ENCODE data around the gene GALNT12. TPM values are rescaled to one million over a fixed set of nuclear protein-coding genes. Genes with fewer than 3 reads are reported as not detected.

The GALNT12 gene
- total RNA-seq, 1 donor from 2014 or later, result 4.6 TPM

GRCh38 chr9:98772364-98773155 lies 34.9 kb upstream of the GALNT12 start:
- H3K9me3 Mint-ChIP-seq, result no peaks in the 10 kb centered on the region
- no peaks in the 10 kb centered on the region for H3K27me3 Mint-ChIP-seq (ENCODE audit: low read depth)
- no peak for DNase-seq (ENCODE audit: low read depth, low spot score)
- no peaks in the 10 kb centered on the region for H3K4me1 Mint-ChIP-seq
- no peak overlapping the region for H3K4me3 Mint-ChIP-seq
- TF ChIP-seq CTCF (conservative IDR thresholded peaks at IDR 0.05), result no peak
- H3K36me3 Mint-ChIP-seq (ENCODE audit: low read depth), result peaks cover 17% of the 10 kb centered on the region
- H3K27ac Mint-ChIP-seq (ENCODE audit: unreplicated experiment), result no peak overlapping the region

GRCh38 chr9:98773721-98774120 lies 33.7 kb upstream of the GALNT12 start:
- Mint-ChIP-seq H3K36me3 (ENCODE audit: low read depth) (peaks cover 17% of the 10 kb centered on the region), H3K4me3 (no peak overlapping the region), H3K27ac (ENCODE audit: unreplicated experiment) (no peak overlapping the region), H3K9me3 (no peaks in the 10 kb centered on the region), H3K27me3 (ENCODE audit: low read depth) (no peaks in the 10 kb centered on the region), H3K4me1 (no peaks in the 10 kb centered on the region)
- DNase-seq (ENCODE audit: low read depth, low spot score), result no peak
- TF ChIP-seq CTCF (conservative IDR thresholded peaks at IDR 0.05), result no peak

GRCh38 chr9:98774746-98775145 lies 32.7 kb upstream of the GALNT12 start:
- peak; percentile 60 for TF ChIP-seq CTCF (conservative IDR thresholded peaks at IDR 0.05)
- H3K4me1 Mint-ChIP-seq, result no peaks in the 10 kb centered on the region
- DNase-seq (ENCODE audit: low read depth, low spot score), result no peak
- no peaks in the 10 kb centered on the region for H3K27me3 Mint-ChIP-seq (ENCODE audit: low read depth)
- H3K9me3 Mint-ChIP-seq, result no peaks in the 10 kb centered on the region
- H3K27ac Mint-ChIP-seq (ENCODE audit: unreplicated experiment), result no peak overlapping the region
- no peak overlapping the region for H3K4me3 Mint-ChIP-seq
- H3K36me3 Mint-ChIP-seq (ENCODE audit: low read depth), result peaks cover 13% of the 10 kb centered on the region

GRCh38 chr9:98775831-98776441 lies 31.5 kb upstream of the GALNT12 start:
- H3K9me3 Mint-ChIP-seq, result no peaks in the 10 kb centered on the region
- H3K27ac Mint-ChIP-seq (ENCODE audit: unreplicated experiment), result no peak overlapping the region
- no peak overlapping the region for H3K4me3 Mint-ChIP-seq
- H3K4me1 Mint-ChIP-seq, result no peaks in the 10 kb centered on the region
- peak; percentile 80 for TF ChIP-seq CTCF (conservative IDR thresholded peaks at IDR 0.05)
- peaks cover 5% of the 10 kb centered on the region for H3K36me3 Mint-ChIP-seq (ENCODE audit: low read depth)
- peak; percentile 62 for DNase-seq (ENCODE audit: low read depth, low spot score)
- H3K27me3 Mint-ChIP-seq (ENCODE audit: low read depth), result no peaks in the 10 kb centered on the region

- DNase-seq (ENCODE audit: low read depth, low spot score), result no peak
- H3K27me3 Mint-ChIP-seq (ENCODE audit: low read depth), result no peaks in the 10 kb centered on the region
- H3K9me3 Mint-ChIP-seq, result no peaks in the 10 kb centered on the region
- no peak overlapping the region for H3K4me3 Mint-ChIP-seq
- H3K27ac Mint-ChIP-seq (ENCODE audit: unreplicated experiment), result no peak overlapping the region
- H3K36me3 Mint-ChIP-seq (ENCODE audit: low read depth), result peaks cover 5% of the 10 kb centered on the region
- H3K4me1 Mint-ChIP-seq, result no peaks in the 10 kb centered on the region
- TF ChIP-seq CTCF (conservative IDR thresholded peaks at IDR 0.05), result no peak
Observed at GRCh38 chr9:98777618-98778017, 29.9 kb upstream of the GALNT12 start.

Data from neural crest cell (in vitro differentiated cells).